Superior temporal gyrus (tissue), 1 donor: ENCODE measurements around the gene POC1A.
"Not testable (repeated sequence)": the region's sequence is repeated elsewhere in the genome, so short reads cannot be mapped to it uniquely, and the experiment has no call there.

Source experiments
- DNase-seq: peaks from one replicate; pipeline ENCODE4 v3.0.0-alpha.2; 2016; ENCODE audit errors: extremely low spot score

Gene POC1A

GRCh38 chr3:52046902-52047239, 107.4 kb downstream of the POC1A start:
- no peak for DNase-seq

GRCh38 chr3:52046186-52046901, 107.9 kb downstream of the POC1A start:
- peak; percentile 74 for DNase-seq

- no peak for DNase-seq
These were observed 109.2 kb downstream of the POC1A start for GRCh38 chr3:52044869-52045619.

- no peak for DNase-seq
These were observed 110.5 kb downstream of the POC1A start for GRCh38 chr3:52043750-52044149.

GRCh38 chr3:52043039-52043438, 111.2 kb downstream of the POC1A start:
- not testable (repeated sequence) for DNase-seq

- DNase-seq, result peak; percentile 89
These were observed 113.0 kb downstream of the POC1A start for GRCh38 chr3:52041118-52041731.

DNA sequence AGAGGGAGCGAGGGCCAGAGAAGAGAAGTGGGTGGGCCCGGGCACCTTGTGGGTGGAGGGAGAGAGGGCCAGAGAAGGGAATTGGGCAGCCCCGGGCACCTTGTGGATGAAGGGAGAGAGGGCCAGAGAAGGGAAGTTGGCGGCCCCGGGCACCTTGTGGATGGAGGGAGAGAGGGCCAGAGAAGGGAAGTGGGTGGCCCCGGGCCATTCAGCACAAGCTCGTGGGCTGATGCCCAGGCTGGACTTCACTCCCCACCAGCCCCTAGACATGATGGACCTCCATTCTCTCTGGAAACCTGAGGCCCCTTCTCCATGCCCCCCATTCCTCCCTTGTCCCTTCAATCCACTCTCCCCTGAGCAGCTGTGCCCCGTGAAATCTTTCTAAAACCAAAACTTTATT, 113.6 kb downstream of the POC1A start:
- no peak for DNase-seq

DNA sequence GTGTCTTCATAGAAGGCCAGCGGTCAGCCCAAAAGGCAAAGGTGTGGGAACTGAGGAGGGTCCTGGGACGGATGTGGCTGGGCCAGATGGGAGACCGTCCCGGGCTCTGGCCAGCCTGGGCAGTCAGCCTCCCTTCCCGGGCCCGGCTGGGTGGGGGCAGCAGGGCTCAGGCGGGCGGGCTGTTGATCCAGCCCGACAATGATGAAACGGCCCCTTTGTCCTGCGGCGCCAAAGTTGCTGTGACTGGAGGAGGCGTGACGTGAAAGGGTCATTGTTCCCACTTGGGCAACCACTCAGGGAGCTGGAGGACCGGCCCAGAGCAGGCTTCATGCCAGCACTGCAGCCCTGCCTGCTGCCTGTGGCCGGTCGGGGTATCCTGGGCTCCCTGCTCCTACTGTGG, 114.4 kb downstream of the POC1A start:
- DNase-seq, result peak; percentile 99

DNA sequence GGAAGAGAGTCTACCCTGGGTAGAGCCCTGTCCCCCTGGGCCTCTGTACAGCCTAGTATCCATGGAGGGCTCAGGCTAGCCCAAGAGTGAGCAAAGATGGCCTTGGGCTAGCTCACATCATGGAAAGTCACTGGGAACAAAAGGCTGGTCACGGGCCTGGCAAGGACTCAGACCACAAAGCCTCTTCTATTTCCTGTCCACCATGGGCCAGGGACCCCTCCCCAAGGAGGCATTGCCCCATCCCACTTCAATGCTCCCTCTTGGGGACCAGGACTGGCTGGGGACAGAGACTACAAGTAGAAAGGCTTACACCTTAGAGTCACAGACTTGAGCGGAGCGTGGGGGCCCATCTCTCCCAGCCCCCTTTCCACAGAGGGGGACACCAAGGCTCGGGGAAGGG, 114.8 kb downstream of the POC1A start:
- peak; percentile 70 for DNase-seq

- no peak for DNase-seq
These were observed 116.0 kb downstream of the POC1A start for GRCh38 chr3:52038227-52038626.

GRCh38 chr3:52037291-52037690, 116.9 kb downstream of the POC1A start:
- DNase-seq, result no peak

- no peak for DNase-seq
These were observed 117.4 kb downstream of the POC1A start for GRCh38 chr3:52036829-52037228.

GRCh38 chr3:52036222-52036694, 118.0 kb downstream of the POC1A start:
- DNase-seq, result no peak

GRCh38 chr3:52034651-52035050, 119.6 kb downstream of the POC1A start:
- no peak for DNase-seq

- no peak for DNase-seq
These were observed 120.0 kb downstream of the POC1A start for GRCh38 chr3:52034212-52034611.

DNA sequence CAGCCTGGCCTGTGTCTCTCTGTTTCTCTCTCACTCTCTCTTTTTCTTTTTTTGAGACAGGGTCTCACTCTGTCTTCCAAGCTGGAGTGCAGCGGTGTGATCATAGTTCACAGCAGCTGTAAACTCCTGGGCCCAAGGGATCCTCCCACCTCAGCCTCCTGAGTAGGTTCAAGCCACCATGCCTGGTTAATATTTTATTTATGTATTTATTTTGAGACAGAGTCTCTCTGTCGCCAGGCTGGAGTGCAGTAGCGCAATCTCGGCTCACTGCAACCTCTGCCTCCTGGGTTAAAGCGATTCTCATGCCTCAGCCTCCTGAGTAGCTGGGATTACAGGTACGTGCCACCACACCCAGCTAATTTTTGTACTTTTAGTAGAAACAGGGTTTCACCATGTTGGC, 120.5 kb downstream of the POC1A start:
- DNase-seq, result not testable (repeated sequence)

GRCh38 chr3:52032702-52033408, 121.4 kb downstream of the POC1A start:
- no peak for DNase-seq

GRCh38 chr3:52031896-52032295, 122.3 kb downstream of the POC1A start:
- DNase-seq, result no peak

DNA sequence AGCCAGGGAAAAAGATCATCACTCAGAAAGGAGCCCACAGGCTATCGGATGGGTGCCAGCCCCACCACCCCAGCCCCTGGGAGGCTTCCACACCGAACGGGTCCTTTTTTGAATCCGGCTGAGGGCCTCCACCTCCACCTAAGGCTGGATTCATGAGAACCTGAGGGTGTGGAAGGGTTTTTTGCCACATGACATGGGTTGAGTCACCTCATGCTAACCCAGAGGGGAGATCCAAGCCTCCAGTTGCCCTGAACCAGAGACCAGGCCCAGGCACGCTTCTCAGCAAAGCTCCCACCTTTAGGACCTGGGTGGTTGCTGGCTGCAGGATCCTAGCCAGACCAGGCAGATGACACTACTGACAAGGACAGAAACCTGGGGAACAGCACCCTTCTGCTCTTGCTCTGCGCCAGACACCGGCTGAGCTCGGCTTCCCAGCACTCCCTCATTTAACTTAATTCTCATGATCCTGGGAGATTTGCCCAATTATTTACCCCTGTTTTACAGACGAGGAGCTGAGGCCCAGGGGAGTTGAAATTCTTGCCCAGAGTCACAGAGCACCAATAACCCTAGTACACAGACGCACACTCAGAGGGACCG, 123.4 kb downstream of the POC1A start:
- no peak for DNase-seq

DNA sequence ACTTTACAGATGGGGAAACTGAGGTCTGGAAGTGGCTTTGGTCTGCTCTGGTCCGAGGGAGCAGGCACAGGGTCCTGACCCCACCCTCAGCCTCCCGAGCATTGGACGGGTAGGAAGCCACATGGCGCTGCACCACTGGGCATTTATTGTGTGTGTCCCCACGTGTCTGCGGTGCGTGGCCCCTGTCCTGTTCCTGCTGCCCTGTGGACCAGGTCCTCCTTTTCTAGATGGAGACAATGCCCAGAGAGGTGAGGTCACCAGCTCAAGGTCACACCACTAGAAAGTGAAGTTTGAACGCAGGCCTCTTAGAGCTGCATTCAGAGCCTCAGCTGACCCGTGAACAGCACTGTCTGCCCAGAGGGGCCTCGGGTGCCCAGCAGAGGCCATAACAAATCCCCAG, 124.7 kb downstream of the POC1A start:
- no peak for DNase-seq

GRCh38 chr3:52029053-52029452, 125.2 kb downstream of the POC1A start:
- DNase-seq, result no peak

DNA sequence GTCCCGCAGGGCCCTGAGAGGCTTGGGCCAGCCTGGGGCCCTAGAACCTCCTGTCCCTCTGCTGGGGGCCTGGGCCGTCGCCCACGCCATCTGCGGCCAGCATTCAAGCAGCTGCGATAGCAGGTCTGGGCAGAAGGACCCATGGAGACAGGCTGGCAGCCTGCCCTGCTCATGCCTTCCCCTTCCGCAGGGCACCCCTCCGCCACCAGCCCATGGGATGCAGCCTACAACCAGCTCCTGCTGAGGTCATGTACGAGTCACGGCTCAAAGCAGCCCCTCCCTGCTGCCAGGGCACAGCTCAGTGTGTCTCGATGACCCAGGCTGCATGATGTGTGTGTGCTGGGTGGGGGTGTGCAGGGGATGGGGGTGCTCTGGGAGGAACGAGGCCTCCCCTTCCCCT, 125.7 kb downstream of the POC1A start:
- DNase-seq, result peak; percentile 85
